ENCODE measurements around the gene SELENOM. TPM values are rescaled to one million over a fixed set of nuclear protein-coding genes. Genes with fewer than 3 reads are reported as not detected.

Gene SELENOM
- 100 to 1,000 TPM; 535 to 575 TPM for total RNA-seq
- long read RNA-seq, donor 1, transcript SELENOM-201 (5 exons, 694 nt) = major isoform, 93 of 98 reads
- long read RNA-seq, donor 1, partial matches to known transcripts = 0 of 98 reads
- long read RNA-seq, donor 1, other reads (novel, unspliced or antisense) = 1 of 98 reads
- long read RNA-seq, donor 2, transcript SELENOM-208 (5 exons, 605 nt) = minor isoform, 5 of 275 reads
- long read RNA-seq, donor 2, transcript SELENOM-201 (5 exons, 694 nt) = major isoform, 251 of 275 reads
- long read RNA-seq, donor 2, partial matches to known transcripts = 1 of 275 reads
- long read RNA-seq, donor 2, other reads (novel, unspliced or antisense) = 14 of 275 reads

- peak; percentile 99 for DNase-seq (ENCODE audit: low spot score)
- intact Hi-C loops (cut with DNase I) = loop anchor here in 1 of 2 donors (5.0 kb wide), 1 partner anchor 165 kb away; no protein-coding TSS in a partner anchor
These were observed at the start of gene SELENOM for GRCh38 chr22:31107178-31107893. Gene SELENOM (minus strand): TSS chr22:31107568. CDS start chr22:31107505, 63 bp downstream.

GRCh38 chr22:31155422-31155821 is 48.1 kb upstream of the SELENOM start:
- no peak for DNase-seq (ENCODE audit: low spot score)
- intact Hi-C loops (cut with DNase I) = no loop called here

GRCh38 chr22:31154975-31155374 is 47.6 kb upstream of the SELENOM start:
- intact Hi-C loops (cut with DNase I) = no loop called here
- DNase-seq (ENCODE audit: low spot score) = no peak

- intact Hi-C loops (cut with DNase I) = loop anchor here in 1 of 2 donors (1.0 kb wide), 1 partner anchor 9 kb away; no protein-coding TSS in a partner anchor
- DNase-seq (ENCODE audit: low spot score) = peak; percentile 51
These were observed 46.0 kb upstream of the SELENOM start for GRCh38 chr22:31153357-31153756.

- no peak for DNase-seq (ENCODE audit: low spot score)
These were observed 44.5 kb upstream of the SELENOM start for GRCh38 chr22:31151872-31152271.

GRCh38 chr22:31150615-31151014 is 43.2 kb upstream of the SELENOM start:
- intact Hi-C loops (cut with DNase I) = no loop called here
- DNase-seq (ENCODE audit: low spot score) = no peak

More at GRCh38 chr22:31151872-31152271, 44.5 kb upstream of the SELENOM start:
- intact Hi-C loops (cut with DNase I) = no loop called here

- DNase-seq (ENCODE audit: low spot score) = peak; percentile 69
- intact Hi-C loops (cut with DNase I) = loop anchor here in 1 of 2 donors (5.0 to 10.0 kb wide), 2 partner anchors 37 to 374 kb away; no protein-coding TSS in a partner anchor
These were observed 41.7 kb upstream of the SELENOM start for GRCh38 chr22:31148953-31149627.

- intact Hi-C loops (cut with DNase I) = loop anchor here in 1 of 2 donors (5.0 to 10.0 kb wide), 2 partner anchors 36 to 374 kb away; no protein-coding TSS in a partner anchor
- DNase-seq (ENCODE audit: low spot score) = peak; percentile 58
These were observed 41.1 kb upstream of the SELENOM start for GRCh38 chr22:31148488-31148887.

- intact Hi-C loops (cut with DNase I) = loop anchor here (1.0 to 10.0 kb wide), 2 partner anchors 9 to 369 kb away; no protein-coding TSS in a partner anchor
- no peak for DNase-seq (ENCODE audit: low spot score)
These were observed 36.9 kb upstream of the SELENOM start for GRCh38 chr22:31144223-31144622.

GRCh38 chr22:31143537-31143936 is 36.2 kb upstream of the SELENOM start:
- peak; percentile 69 for DNase-seq (ENCODE audit: low spot score)
- intact Hi-C loops (cut with DNase I) = loop anchor here in 1 of 2 donors (10.0 kb wide), 1 partner anchor 369 kb away; no protein-coding TSS in a partner anchor

GRCh38 chr22:31143038-31143437 is 35.7 kb upstream of the SELENOM start:
- intact Hi-C loops (cut with DNase I) = loop anchor here in 1 of 2 donors (10.0 kb wide), 1 partner anchor 368 kb away; no protein-coding TSS in a partner anchor
- peak; percentile 53 for DNase-seq (ENCODE audit: low spot score)

- DNase-seq (ENCODE audit: low spot score) = peak; percentile 42
These were observed 34.9 kb upstream of the SELENOM start for GRCh38 chr22:31142285-31142684.

GRCh38 chr22:31141551-31141950 is 34.2 kb upstream of the SELENOM start:
- peak; percentile 24 for DNase-seq (ENCODE audit: low spot score)
- intact Hi-C loops (cut with DNase I) = loop anchor here in 1 of 2 donors (10.0 kb wide), 1 partner anchor 367 kb away; no protein-coding TSS in a partner anchor

More at GRCh38 chr22:31142285-31142684, 34.9 kb upstream of the SELENOM start:
- intact Hi-C loops (cut with DNase I) = loop anchor here in 1 of 2 donors (10.0 kb wide), 1 partner anchor 367 kb away; no protein-coding TSS in a partner anchor

- intact Hi-C loops (cut with DNase I) = loop anchor here in 1 of 2 donors (10.0 kb wide), 1 partner anchor 366 kb away; no protein-coding TSS in a partner anchor
- no peak for DNase-seq (ENCODE audit: low spot score)
These were observed 33.4 kb upstream of the SELENOM start for GRCh38 chr22:31140746-31141145.

- DNase-seq (ENCODE audit: low spot score) = peak; percentile 71
These were observed 32.7 kb upstream of the SELENOM start, which contains the start of gene PLA2G3 for GRCh38 chr22:31139866-31140716. Gene PLA2G3 (minus strand): TSS chr22:31140508. CDS start chr22:31140354, 154 bp downstream.

GRCh38 chr22:31139066-31139465 is 31.7 kb upstream of the SELENOM start:
- peak; percentile 15 for DNase-seq (ENCODE audit: low spot score)
- intact Hi-C loops (cut with DNase I) = no loop called here

More at GRCh38 chr22:31139866-31140716, 32.7 kb upstream of the SELENOM start, which contains the start of gene PLA2G3:
- intact Hi-C loops (cut with DNase I) = loop anchor here in 1 of 2 donors (10.0 kb wide), 1 partner anchor 365 kb away; no protein-coding TSS in a partner anchor

GRCh38 chr22:31138126-31138525 is 30.8 kb upstream of the SELENOM start:
- DNase-seq (ENCODE audit: low spot score) = peak; percentile 71
- intact Hi-C loops (cut with DNase I) = no loop called here

- DNase-seq (ENCODE audit: low spot score) = peak; percentile 37
- intact Hi-C loops (cut with DNase I) = no loop called here
These were observed 30.4 kb upstream of the SELENOM start for GRCh38 chr22:31137721-31138120.
